Kidney epithelial cell (primary cell): ENCODE data around the gene ZNF764. TPM values are rescaled to one million over a fixed set of nuclear protein-coding genes. Genes with fewer than 3 reads are reported as not detected.

Experiments used
- DNase-seq: peaks from one replicate; pipeline ENCODE4 v3.0.0-alpha.2; 2010; ENCODE audit warnings: low read depth
- H3K27me3 ChIP-seq: 2 replicates; pipeline ENCODE4 v1.6.0; 2011; ENCODE audit warnings: low read length; ENCODE audit not compliant: control insufficient read depth, insufficient read depth
- H3K36me3 ChIP-seq: 2 replicates; pipeline ENCODE4 v1.5.1; 2011; ENCODE audit warnings: low read length; ENCODE audit not compliant: control insufficient read depth, insufficient read depth
- H3K4me3 ChIP-seq: 2 replicates; pipeline ENCODE4 v1.5.1; 2011; ENCODE audit warnings: low read depth, mild to moderate bottlenecking, control low read depth, low read length
- total RNA-seq: library from RNA; depleted of rRNA; stranded (reverse); fragments of >200 nt; gene quantifications from 2 replicates; pipeline ENCODE4 v1.2.3, GENCODE V29; 2015
- TF ChIP-seq, protein P1 (sequence below): IDR thresholded peaks from 2 replicates; pipeline ENCODE4 v1.5.1; 2011; ENCODE audit warnings: mild to moderate bottlenecking, moderate library complexity, low read length, control low read depth, inconsistent platforms; ENCODE audit not compliant: insufficient read depth, poor library complexity, severe bottlenecking

ZNF764 gene
- total RNA-seq, 1 donor from 2014 or later, result 8.5 TPM

DNA sequence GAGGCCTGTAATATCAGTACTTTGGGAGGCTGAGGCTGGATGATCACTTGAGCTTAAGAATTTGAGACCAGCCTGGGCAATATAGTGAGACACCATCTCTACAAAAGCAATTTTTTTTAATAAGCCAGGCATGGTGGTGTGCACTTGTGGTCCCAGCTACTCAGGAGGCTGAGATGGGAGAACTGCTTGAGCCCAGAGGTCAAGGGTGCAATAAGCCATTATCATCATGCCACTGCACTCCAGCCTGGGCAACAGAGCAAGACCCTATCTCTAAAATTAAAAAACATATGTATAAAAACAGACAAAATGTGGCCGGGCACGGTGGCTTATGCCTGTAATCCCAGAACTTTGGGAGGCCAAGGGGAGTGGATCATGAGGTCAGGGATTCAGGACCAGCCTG, 30.5 kb upstream of the ZNF764 start:
- Histone ChIP-seq H3K27me3 (no peaks in the 10 kb centered on the region), H3K36me3 (no peaks in the 10 kb centered on the region), H3K4me3 (no peak overlapping the region)
- TF ChIP-seq, protein P1, sequence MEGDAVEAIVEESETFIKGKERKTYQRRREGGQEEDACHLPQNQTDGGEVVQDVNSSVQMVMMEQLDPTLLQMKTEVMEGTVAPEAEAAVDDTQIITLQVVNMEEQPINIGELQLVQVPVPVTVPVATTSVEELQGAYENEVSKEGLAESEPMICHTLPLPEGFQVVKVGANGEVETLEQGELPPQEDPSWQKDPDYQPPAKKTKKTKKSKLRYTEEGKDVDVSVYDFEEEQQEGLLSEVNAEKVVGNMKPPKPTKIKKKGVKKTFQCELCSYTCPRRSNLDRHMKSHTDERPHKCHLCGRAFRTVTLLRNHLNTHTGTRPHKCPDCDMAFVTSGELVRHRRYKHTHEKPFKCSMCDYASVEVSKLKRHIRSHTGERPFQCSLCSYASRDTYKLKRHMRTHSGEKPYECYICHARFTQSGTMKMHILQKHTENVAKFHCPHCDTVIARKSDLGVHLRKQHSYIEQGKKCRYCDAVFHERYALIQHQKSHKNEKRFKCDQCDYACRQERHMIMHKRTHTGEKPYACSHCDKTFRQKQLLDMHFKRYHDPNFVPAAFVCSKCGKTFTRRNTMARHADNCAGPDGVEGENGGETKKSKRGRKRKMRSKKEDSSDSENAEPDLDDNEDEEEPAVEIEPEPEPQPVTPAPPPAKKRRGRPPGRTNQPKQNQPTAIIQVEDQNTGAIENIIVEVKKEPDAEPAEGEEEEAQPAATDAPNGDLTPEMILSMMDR, result no peak
- no peak for DNase-seq

DNA sequence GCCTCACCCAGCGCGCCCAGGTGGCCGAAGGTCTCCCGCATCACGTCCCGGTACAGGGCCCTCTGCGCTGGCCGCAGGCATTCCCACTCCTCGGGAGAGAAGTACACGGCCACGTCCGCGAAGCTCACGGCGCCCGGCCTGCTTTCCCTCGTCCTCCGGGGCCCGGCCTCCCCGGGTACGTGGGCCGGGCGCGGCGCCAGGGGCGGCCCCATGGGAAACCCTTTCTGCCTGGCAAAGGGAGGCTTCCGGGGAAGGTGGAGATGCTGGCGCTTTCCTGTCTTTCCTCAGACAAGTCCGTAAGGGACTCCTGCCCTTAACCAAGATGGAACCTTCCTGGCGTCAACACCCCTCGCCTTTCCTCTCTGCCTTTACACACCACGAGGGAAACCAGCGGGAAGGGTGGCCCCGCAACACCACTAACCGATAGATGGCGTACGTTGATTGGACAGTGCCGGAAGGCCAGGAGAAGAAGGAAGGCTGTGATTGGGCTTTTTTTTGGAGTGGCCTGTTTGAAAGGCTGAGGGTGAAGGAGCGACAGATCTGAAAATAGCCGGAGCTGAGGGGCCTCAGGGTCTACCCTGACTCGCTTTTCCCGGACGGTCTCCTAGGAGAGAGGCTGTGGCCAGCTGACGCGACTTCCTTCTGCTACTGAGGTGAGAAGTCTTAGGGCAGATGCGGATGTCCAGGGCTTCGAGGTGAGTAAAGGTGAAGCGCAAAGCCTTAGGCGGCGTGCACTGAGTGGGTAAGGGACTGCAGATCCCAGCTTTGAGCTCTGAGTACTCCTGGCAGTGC, 27.4 kb upstream of the ZNF764 start, which contains the start of gene ZNF785:
Gene ZNF785 (minus strand): TSS at position 298 of the 792 bp plus-strand sequence. CDS start 86 bp downstream, at position 212.
- Histone ChIP-seq H3K4me3 (peak within 1 kb of the TSS; percentile 88), H3K27me3 (no peaks in the 10 kb centered on the region), H3K36me3 (peaks cover 1% of the 10 kb centered on the region)
- peak; percentile 97 for DNase-seq
- TF ChIP-seq, protein P1, result peak; percentile 5

GRCh38 chr16:30585022-30585399, 26.8 kb upstream of the ZNF764 start:
- H3K4me3 ChIP-seq, result peak overlapping the region; percentile 88
- DNase-seq, result no peak
- H3K27me3 ChIP-seq, result no peaks in the 10 kb centered on the region
- H3K36me3 ChIP-seq, result peaks cover 1% of the 10 kb centered on the region
- TF ChIP-seq, protein P1, result no peak

DNA sequence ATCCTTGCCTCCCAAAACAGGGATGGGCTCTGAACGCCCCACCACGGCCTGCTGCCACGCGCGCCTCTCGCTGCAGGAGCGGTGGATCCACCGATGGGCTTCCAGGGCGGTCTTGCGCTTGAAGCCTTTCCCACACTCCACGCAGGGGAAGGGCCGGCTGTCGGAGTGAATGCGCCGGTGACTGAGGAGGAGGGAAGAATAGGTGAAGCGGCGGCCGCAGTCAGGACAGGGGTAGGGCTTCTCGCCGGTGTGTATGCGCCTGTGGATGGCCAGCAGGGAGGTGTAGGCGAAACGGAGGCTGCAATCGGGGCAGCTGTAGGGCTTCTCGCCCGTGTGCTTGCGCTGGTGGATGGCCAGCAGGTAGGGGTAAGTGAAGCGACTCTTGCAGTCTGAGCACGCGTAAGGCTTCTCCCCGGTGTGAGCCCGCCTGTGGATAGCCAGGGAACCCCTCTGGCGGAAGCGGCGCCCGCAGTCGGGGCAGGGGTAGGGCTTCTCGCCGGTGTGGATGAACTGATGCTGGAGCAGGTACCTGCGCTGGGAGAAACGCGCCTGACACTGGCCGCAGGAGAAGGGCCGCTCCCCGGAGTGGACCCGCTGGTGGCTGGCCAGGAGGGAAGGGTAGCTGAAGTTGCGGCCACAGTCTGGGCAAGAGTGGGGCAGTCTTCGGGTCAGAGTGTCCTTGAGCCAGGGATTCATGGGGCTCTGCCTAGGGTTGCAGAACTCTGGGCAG, 24.6 kb upstream of the ZNF764 start:
- TF ChIP-seq, protein P1, result no peak
- Histone ChIP-seq H3K36me3 (peaks cover 1% of the 10 kb centered on the region), H3K27me3 (no peaks in the 10 kb centered on the region), H3K4me3 (no peak overlapping the region)
- no peak for DNase-seq

DNA sequence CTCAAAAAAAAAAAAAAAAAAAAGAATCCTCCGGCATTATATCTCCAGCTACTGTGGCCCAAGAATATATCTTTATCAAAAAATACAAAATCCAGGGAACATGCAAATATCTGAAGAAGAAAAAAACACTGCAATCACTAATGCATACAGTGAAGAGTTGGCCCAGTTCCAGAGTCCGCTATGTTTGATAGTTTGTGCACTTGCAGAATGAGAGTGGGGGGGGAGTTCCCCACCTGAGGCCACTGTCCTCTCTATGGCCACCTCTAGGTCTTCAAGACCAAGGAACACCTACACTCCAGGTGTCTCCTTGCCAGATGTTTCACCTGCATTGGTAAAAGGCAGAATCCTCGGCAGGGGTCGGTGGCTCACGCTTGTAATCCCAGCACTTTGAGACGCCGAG, 23.3 kb upstream of the ZNF764 start:
- no peak for DNase-seq
- peaks cover 1% of the 10 kb centered on the region for H3K36me3 ChIP-seq
- H3K4me3 ChIP-seq, result no peak overlapping the region
- TF ChIP-seq, protein P1, result no peak
- no peaks in the 10 kb centered on the region for H3K27me3 ChIP-seq
